Urinary bladder (tissue), 4 donors: ENCODE data around the gene AKT3. TPM values are rescaled to one million over a fixed set of nuclear protein-coding genes. Genes with fewer than 3 reads are reported as not detected.

Source experiments
- DNase-seq: peaks from one replicate; pipeline ENCODE4 v3.0.0-alpha.2; 2015; ENCODE audit errors: extremely low spot score
- H3K27ac ChIP-seq: one replicate; pipeline ENCODE4 v1.5.1; 2013; ENCODE audit warnings: low read depth, mild to moderate bottlenecking, moderate library complexity
- H3K36me3 ChIP-seq: one replicate; pipeline ENCODE4 v1.6.1; 2013; ENCODE audit warnings: mild to moderate bottlenecking, moderate library complexity; ENCODE audit not compliant: insufficient read depth
- H3K4me1 ChIP-seq: one replicate; pipeline ENCODE4 v1.6.1; 2013; ENCODE audit warnings: mild to moderate bottlenecking, moderate library complexity; ENCODE audit not compliant: insufficient read depth
- H3K4me3 ChIP-seq: one replicate; pipeline ENCODE4 v1.5.1; 2013; ENCODE audit warnings: low read depth, low read length
- WGBS: extraction: QIAGEN DNeasy Blood & Tissue Kit; methylation state at CpG from one replicate; pipeline ENCODE4 v1.1.7; 2013; 5-methylcytosine and 5-hydroxymethylcytosine counted together
- polyA plus RNA-seq: library from polyadenylated mRNA; stranded (reverse); fragments of 200-250 nt; gene quantifications from one replicate; pipeline ENCODE4 v1.2.3, GENCODE V29; 2013
- total RNA-seq: library from RNA; depleted of rRNA; stranded (reverse); fragments of >200 nt; gene quantifications from one replicate; pipeline ENCODE4 v1.2.3, GENCODE V29; 2014
- donor health status: healthy with polysubstance abuse.
- donor health status: healthy.

Gene AKT3
- total and polyA plus RNA-seq, 2 donors: 43.0 to 94.3 TPM

DNA sequence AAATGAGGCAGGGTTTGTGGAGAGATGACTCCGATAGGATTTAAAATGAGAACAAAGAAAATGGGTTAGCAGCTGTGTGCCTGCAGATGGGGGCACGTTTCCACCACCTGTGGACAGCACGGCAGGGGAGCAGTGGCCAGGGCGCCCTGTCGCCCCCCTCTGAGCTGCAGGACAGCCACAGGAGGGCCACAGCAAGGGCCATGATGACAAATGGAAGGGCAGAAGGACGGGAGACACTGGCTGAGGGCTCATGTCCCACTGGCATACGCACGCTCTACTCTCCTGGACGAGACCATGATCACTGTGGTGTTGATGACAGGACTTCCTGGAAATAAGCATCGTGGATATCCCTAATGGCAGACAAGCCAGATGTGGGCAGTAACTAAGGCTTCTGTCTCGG, 353.2 kb downstream of the AKT3 start:
- DNase-seq: no peak
- H3K27ac ChIP-seq: no peak overlapping the region
- 95% methylated on average over 11 of the region's 11 CpGs for WGBS
- peaks cover 2% of the 10 kb centered on the region for H3K36me3 ChIP-seq
- no peaks in the 10 kb centered on the region for H3K4me1 ChIP-seq
- no peak overlapping the region for H3K4me3 ChIP-seq

DNA sequence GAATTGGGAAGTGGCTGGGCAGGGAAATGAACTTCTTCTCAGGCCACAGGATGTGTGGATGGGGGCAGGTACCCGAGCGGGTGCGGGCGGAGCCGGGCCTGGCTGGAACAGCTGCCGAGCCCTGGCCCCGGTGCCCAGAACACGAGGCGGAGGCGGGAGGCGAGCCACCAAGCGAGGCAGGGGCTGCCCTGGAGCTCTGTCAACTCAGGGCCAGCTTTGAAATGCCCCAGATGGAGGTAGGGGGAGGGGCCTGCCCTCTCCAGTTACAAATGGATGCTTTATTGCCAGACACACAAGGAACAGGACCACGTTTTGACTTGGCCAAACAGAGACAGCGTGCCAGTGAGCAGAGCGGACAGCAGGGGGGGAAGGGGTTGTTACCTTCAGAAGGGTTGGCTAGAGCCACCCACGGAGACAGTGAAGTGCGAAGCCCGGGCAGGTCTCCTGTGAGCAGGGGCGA, 353.8 kb downstream of the AKT3 start:
- H3K4me1 ChIP-seq: no peaks in the 10 kb centered on the region
- no peak overlapping the region for H3K4me3 ChIP-seq
- H3K27ac ChIP-seq: peak overlapping the region; percentile 75
- peaks cover 2% of the 10 kb centered on the region for H3K36me3 ChIP-seq
- 51% methylated on average over 19 of the region's 19 CpGs for WGBS
- DNase-seq: no peak

- no peak overlapping the region for H3K4me3 ChIP-seq
- DNase-seq: no peak
- H3K4me1 ChIP-seq: no peaks in the 10 kb centered on the region
- H3K36me3 ChIP-seq: peaks cover 2% of the 10 kb centered on the region
- H3K27ac ChIP-seq: peak overlapping the region; percentile 75
- WGBS: 72% methylated on average over 24 of the region's 24 CpGs
Measured at GRCh38 chr1:243495442-243496186, 354.4 kb downstream of the AKT3 start.

DNA sequence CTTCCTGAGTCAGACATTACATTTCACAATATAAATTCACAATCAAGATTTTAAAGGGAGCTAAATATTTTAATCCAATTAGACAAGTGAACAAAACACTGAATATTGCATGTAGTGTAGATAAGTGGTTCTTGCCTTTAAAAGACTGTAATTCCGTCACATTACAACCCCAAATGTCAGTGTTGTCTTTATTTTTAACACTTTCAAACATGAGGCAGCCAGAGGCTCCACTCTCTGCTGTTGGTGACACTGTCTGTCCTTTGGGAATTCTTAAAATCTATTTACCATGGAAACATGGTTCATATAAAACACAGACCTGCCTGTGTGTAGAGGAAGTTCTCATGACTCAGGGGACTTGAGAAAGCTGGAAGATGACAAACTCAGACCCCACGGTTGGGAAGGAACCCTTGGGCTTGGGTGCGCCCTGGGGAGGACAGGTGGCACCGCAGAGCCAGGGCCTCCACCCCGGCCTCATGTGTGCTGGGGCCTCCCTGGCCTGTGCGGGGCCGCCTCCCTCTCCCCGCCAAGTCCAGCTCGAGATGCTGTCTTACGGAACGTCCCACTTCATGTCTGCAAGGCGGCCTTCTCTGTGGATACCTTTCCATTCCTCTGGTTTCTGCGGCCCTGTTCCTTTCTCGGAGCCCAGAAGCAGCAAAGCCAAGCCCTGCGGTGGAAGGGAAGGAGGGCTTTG, 355.2 kb downstream of the AKT3 start:
- 94% methylated on average over 15 of the region's 15 CpGs for WGBS
- Histone ChIP-seq H3K36me3 (no peaks in the 10 kb centered on the region), H3K27ac (peak overlapping the region; percentile 75), H3K4me3 (no peak overlapping the region), H3K4me1 (no peaks in the 10 kb centered on the region)
- DNase-seq: no peak

GRCh38 chr1:243493156-243494129, 356.6 kb downstream of the AKT3 start:
- H3K4me3 ChIP-seq: no peak overlapping the region
- WGBS: 84% methylated on average over 14 of the region's 14 CpGs
- no peak overlapping the region for H3K27ac ChIP-seq
- no peak for DNase-seq
- H3K36me3 ChIP-seq: no peaks in the 10 kb centered on the region
- H3K4me1 ChIP-seq: no peaks in the 10 kb centered on the region

DNA sequence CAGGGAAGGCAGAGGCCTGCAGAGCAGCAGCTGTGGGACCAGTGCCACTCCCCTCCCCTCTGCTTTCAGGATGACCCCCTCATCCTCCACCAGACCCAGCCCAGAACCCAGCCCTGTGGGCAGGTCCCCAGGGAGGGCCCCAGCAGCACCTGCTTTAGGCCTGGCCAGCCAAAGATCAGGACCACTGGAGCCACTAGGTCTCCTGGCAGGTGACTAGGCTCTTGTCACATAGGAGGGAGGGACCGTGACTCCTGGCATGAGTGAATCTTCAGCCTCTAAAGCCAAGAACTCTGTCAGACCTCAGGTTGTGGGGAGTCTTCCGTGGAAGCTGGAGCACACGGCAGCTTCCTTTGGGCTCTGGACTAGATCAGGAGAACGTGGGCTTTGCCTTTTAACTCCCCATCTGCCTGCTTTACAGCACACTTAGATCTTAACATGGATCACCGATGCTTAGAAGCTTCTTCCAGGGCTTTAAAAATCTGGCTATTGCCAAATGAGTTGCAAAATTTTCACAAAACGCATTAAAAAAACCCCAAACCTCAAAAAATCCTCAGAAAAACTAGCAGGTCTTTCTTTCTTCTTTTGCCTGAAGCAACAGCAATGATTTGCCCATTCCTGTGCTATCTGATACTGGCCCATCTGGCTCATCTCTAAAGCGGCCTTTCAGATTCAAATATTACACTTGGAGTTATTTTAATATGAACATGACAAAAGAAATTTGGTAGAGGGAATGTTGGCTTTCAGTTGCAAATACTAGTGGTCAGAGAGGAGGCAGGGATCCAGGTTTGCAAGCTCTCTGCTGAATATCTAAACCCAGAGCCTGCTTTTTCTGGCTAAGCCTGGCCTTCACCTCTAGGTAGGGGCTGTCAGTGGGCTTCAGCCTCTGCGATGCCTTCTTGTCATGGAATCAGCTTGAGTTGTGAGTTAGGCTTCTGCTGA, 359.0 kb downstream of the AKT3 start:
- Histone ChIP-seq H3K4me1 (no peaks in the 10 kb centered on the region), H3K36me3 (no peaks in the 10 kb centered on the region), H3K27ac (peak overlapping the region; percentile 74), H3K4me3 (no peak overlapping the region)
- 54% methylated on average over 8 of the region's 8 CpGs for WGBS
- no peak for DNase-seq

GRCh38 chr1:243489681-243490546, 360.1 kb downstream of the AKT3 start:
- Histone ChIP-seq H3K27ac (no peak overlapping the region), H3K4me3 (no peak overlapping the region), H3K4me1 (no peaks in the 10 kb centered on the region), H3K36me3 (no peaks in the 10 kb centered on the region)
- DNase-seq: no peak
- 91% methylated on average over 21 of the region's 21 CpGs for WGBS

- H3K36me3 ChIP-seq: no peaks in the 10 kb centered on the region
- no peaks in the 10 kb centered on the region for H3K4me1 ChIP-seq
- H3K4me3 ChIP-seq: no peak overlapping the region
- H3K27ac ChIP-seq: no peak overlapping the region
- DNase-seq: no peak
- 96% methylated on average over 24 of the region's 24 CpGs for WGBS
Measured at GRCh38 chr1:243489158-243489527, 360.9 kb downstream of the AKT3 start.

- Histone ChIP-seq H3K36me3 (no peaks in the 10 kb centered on the region), H3K4me1 (no peaks in the 10 kb centered on the region), H3K27ac (no peak overlapping the region), H3K4me3 (no peak overlapping the region)
- WGBS: 91% methylated on average over 20 of the region's 20 CpGs
- DNase-seq: no peak
Measured at GRCh38 chr1:243488459-243489157, 361.4 kb downstream of the AKT3 start.

- 83% methylated on average over 40 of the region's 40 CpGs for WGBS
- H3K4me3 ChIP-seq: no peak overlapping the region
Measured at GRCh38 chr1:243487649-243488227, 362.3 kb downstream of the AKT3 start.

DNA sequence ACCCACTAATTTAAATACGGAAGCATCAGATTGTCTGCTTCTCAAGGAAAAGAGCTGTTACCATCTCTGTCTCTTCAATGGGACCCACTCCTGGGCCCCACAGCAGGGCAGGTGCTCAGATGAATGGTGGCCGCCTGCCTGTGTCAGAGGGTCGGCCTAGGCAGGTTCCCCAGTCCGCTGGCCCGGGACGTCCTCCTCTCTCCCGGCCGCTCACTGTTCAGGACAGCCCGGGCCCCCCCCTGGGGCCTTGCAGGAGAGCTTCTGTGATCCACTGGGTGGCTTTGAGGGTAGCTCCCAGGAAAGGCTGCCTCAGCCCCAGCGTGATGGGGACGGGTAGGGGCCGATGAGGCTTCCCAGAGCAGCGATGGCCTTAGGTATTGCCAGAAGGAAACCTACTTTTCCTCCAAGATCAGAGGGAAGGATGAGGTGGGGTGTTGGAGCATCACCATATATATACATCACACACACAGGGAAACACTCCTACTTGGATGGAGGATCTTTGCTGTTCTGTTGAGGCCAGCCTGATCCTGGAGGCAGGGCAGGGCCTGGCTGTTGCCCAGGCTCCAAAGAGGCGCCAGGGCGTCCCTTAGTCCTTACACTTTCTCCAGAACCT, 362.9 kb downstream of the AKT3 start:
- H3K36me3 ChIP-seq: no peaks in the 10 kb centered on the region
- H3K4me3 ChIP-seq: no peak overlapping the region
- no peak for DNase-seq
- H3K27ac ChIP-seq: no peak overlapping the region
- WGBS: 93% methylated on average over 15 of the region's 15 CpGs
- no peaks in the 10 kb centered on the region for H3K4me1 ChIP-seq

More at GRCh38 chr1:243487649-243488227, 362.3 kb downstream of the AKT3 start:
- DNase-seq: no peak
- no peaks in the 10 kb centered on the region for H3K36me3 ChIP-seq
- no peak overlapping the region for H3K27ac ChIP-seq
- H3K4me1 ChIP-seq: no peaks in the 10 kb centered on the region
